ENCODE measurements around the gene CNTFR. TPM values are rescaled to one million over a fixed set of nuclear protein-coding genes. Genes with fewer than 3 reads are reported as not detected.

Gene CNTFR
- total RNA-seq, 1 experiment from 2014 or later, result not detected

DNA sequence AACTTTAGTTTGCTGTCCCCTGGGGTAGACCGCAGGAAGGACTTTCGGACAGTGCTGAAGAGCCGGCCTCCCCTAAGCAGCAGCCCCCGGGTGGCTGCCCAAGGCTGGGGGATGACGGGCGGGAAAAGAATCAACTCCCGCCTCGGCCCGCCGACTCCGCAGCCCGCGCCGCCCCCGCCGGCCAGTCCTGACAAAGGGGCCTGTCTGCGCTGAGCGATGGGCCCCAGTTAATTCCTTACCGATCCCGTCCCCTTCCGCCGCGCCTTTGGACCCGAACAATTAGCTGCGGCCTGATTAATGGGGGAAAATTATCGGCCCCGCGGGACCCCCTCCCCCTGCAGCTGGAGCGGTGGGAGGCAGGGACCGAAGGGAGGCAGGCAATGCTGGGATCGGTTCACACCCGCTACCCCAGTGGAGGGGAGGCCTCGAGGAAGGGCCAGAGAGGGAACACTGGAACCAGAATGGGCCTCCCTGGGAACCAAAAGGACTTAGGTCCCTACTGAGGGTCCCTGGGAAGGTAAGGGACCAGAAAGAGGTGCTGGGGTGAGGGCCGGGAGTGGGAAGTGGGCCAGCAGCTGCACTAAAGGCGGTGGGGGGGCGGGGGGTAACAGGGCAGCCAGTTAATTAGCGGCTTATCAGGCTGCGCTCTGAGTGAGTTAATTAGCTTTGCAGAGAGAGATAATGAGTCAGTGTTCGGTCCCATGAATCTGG is 35.1 kb upstream of the CNTFR start:
- Mint-ChIP-seq H3K9me3 (ENCODE audit: unreplicated experiment) (no peaks in the 10 kb centered on the region), H3K4me3 (ENCODE audit: unreplicated experiment) (no peak overlapping the region), H3K27me3 (ENCODE audit: insufficient read depth, unreplicated experiment) (peaks cover 42% of the 10 kb centered on the region), H3K36me3 (ENCODE audit: insufficient read depth, unreplicated experiment) (no peaks in the 10 kb centered on the region), H3K27ac (ENCODE audit: low read depth, unreplicated experiment) (no peak overlapping the region), H3K4me1 (ENCODE audit: insufficient read depth, unreplicated experiment) (peaks cover 14% of the 10 kb centered on the region)
- POLR2A ChIA-PET, result interaction anchor here (2.0 kb wide), 1 partner anchor 12 kb away, joined by 4 read pairs; no protein-coding TSS in a partner anchor
- CTCF ChIA-PET, result interaction anchor here (0.9 to 4.7 kb wide), 3 partner anchors 9 to 11 kb away, joined by 4 to 36 read pairs (median 4); no protein-coding TSS in a partner anchor
- BruUV-seq (replicated peaks), result no TSS peak
- no peak for DNase-seq (ENCODE audit: unreplicated experiment)
- TF ChIP-seq, protein P1, sequence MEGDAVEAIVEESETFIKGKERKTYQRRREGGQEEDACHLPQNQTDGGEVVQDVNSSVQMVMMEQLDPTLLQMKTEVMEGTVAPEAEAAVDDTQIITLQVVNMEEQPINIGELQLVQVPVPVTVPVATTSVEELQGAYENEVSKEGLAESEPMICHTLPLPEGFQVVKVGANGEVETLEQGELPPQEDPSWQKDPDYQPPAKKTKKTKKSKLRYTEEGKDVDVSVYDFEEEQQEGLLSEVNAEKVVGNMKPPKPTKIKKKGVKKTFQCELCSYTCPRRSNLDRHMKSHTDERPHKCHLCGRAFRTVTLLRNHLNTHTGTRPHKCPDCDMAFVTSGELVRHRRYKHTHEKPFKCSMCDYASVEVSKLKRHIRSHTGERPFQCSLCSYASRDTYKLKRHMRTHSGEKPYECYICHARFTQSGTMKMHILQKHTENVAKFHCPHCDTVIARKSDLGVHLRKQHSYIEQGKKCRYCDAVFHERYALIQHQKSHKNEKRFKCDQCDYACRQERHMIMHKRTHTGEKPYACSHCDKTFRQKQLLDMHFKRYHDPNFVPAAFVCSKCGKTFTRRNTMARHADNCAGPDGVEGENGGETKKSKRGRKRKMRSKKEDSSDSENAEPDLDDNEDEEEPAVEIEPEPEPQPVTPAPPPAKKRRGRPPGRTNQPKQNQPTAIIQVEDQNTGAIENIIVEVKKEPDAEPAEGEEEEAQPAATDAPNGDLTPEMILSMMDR (IDR thresholded peaks at IDR 0.05; ENCODE audit: unreplicated experiment), result no peak
- intact Hi-C loops (cut with micrococcal nuclease), result no loop called here

DNA sequence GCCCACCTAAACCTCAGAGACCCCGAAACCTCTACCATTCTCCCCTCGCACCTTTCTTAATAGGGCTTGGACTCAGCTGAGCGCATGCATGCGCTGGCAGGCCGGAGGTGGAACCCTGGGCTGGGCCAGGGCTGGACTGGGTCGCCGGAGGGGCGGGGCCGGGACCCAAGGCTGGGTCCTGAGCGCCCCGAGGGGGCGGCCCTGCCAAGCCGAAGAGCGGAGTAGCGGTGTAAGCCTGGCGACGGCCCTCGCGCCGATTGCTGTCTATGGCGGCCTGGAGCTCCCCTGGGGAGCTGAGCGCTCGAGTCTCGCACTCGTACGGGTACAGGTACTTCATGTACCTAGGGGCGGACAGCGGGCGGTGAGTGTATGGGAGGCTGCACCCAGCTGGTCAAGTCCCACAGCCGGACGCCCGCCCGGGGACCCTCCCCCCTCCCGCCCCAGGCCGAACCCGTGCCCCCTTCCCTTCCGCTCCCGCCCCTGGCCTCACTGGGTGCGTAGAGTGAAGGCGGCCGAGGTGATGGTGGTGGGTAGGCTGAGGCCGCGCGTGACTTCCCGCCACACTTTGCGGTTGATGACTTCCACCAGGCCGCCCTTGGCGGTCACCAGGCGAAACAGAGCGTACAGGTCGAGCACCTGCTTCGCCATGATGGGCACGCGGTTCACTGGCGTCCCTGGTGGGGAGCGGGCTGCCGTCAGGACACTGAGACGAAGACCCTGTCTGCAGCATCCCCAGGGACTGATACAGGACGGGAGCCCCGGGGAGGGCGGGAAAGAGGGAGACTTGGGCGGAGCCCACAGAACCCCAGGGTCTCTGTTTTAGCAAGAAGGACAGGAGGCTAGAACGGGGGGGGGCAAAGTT is 34.1 kb upstream of the CNTFR start:
- TF ChIP-seq, protein P1 (IDR thresholded peaks at IDR 0.05; ENCODE audit: unreplicated experiment), result no peak
- no peaks in the 10 kb centered on the region for H3K9me3 Mint-ChIP-seq (ENCODE audit: unreplicated experiment)
- BruUV-seq (replicated peaks), result no TSS peak
- H3K27me3 Mint-ChIP-seq (ENCODE audit: insufficient read depth, unreplicated experiment), result peaks cover 31% of the 10 kb centered on the region
- peaks cover 22% of the 10 kb centered on the region for H3K4me1 Mint-ChIP-seq (ENCODE audit: insufficient read depth, unreplicated experiment)
- POLR2A ChIA-PET, result no interaction called here
- H3K4me3 Mint-ChIP-seq (ENCODE audit: unreplicated experiment), result no peak overlapping the region
- no peak overlapping the region for H3K27ac Mint-ChIP-seq (ENCODE audit: low read depth, unreplicated experiment)
- CTCF ChIA-PET, result interaction anchor here (0.6 to 4.7 kb wide), 3 partner anchors 10 to 110 kb away, joined by 4 to 36 read pairs (median 4); no protein-coding TSS in a partner anchor
- intact Hi-C loops (cut with micrococcal nuclease), result no loop called here
- DNase-seq (ENCODE audit: unreplicated experiment), result no peak
- no peaks in the 10 kb centered on the region for H3K36me3 Mint-ChIP-seq (ENCODE audit: insufficient read depth, unreplicated experiment)

DNA sequence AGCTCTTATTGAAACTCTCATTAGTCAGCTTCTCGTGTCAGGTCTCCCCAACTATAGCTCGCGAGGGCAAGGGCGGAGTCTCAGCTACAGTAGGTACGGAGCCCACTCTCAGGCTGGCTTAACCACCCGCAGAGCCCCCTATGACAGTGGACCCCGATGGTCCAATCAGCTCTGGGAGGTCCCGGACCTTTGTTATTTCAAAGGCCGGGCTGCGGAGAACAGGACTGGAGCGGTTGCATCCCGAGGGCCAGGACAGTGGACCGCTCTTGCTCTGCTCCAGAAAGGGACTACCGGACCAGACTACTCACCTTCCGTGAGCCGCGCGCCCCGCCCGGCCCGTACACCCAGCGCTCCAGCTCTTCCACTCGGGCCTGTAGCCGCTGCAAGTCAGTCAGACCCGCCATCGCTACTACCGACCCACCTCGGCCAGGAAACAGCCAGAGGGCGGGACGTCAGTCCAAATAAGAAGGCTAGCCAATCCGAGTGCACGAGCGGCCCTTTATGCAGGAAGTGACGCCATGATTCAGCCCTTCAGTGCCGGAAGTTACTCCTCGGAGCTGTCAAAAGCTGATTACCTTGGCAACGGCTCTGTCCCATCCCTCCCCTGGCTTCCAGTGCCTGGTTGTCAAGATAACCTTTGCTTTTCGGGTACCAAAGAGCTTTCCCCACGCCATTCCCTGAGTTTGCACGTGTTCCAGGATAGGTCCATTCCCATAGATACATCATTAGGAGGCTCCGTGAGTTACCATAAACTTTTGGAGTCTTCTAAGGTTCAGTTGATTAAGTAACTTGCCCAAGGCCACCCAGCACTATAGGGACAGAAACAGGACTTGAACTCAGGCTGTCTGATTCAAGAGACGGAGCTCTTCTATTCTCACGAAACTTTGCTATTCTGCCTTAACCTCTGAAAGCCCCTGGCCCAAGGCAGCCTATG is 30.8 kb upstream of the CNTFR start, which contains the start of gene DCTN3:
Gene DCTN3, minus strand, starts transcription at position 435 of the 934 bp plus-strand sequence. Its CDS starts 31 bp downstream, at position 404.
- H3K4me3 Mint-ChIP-seq (ENCODE audit: unreplicated experiment), result peak within 1 kb of the TSS; percentile 76
- no peaks in the 10 kb centered on the region for H3K27me3 Mint-ChIP-seq (ENCODE audit: insufficient read depth, unreplicated experiment)
- TF ChIP-seq, protein P1 (IDR thresholded peaks at IDR 0.05; ENCODE audit: unreplicated experiment), result no peak
- no peaks in the 10 kb centered on the region for H3K9me3 Mint-ChIP-seq (ENCODE audit: unreplicated experiment)
- TSS peak; percentile 51 for BruUV-seq (replicated peaks)
- H3K4me1 Mint-ChIP-seq (ENCODE audit: insufficient read depth, unreplicated experiment), result peaks cover 14% of the 10 kb centered on the region
- intact Hi-C loops (cut with micrococcal nuclease), result no loop called here
- ChIA-PET CTCF (interaction anchor here (0.7 to 2.6 kb wide), 8 partner anchors 8 to 82 kb away, joined by 3 to 39 read pairs (median 4); partner anchors contain the start of genes GALT, RPP25L and SIGMAR1), POLR2A (interaction anchor here (0.7 to 2.3 kb wide), 15 partner anchors 9 to 541 kb away, joined by 3 to 32 read pairs (median 4); partner anchors contain the start of genes ARID3C, DNAI1, FAM219A and GALT)
- H3K36me3 Mint-ChIP-seq (ENCODE audit: insufficient read depth, unreplicated experiment), result peaks cover 8% of the 10 kb centered on the region
- H3K27ac Mint-ChIP-seq (ENCODE audit: low read depth, unreplicated experiment), result peak within 1 kb of the TSS; percentile 74
- peak; percentile 92 for DNase-seq (ENCODE audit: unreplicated experiment)
